Astrocyte of the spinal cord (primary cell): ENCODE data around the gene EHBP1.

Experiments used
- DNase-seq: peaks from one replicate; pipeline ENCODE4 v3.0.0; 2011; ENCODE audit warnings: low read depth, low spot score
- H3K4me3 ChIP-seq: 2 replicates; pipeline ENCODE4 v1.5.1; 2011; ENCODE audit warnings: low read depth, mild to moderate bottlenecking, low read length, moderate library complexity
- in situ Hi-C: cut with HindIII; loops from 2 replicates; pipeline ENCODE4 v1.10.0; 2017; ENCODE audit warnings: low sequenced_read_pairs
- TF ChIP-seq, protein P1 (sequence below): IDR thresholded peaks from 2 replicates; pipeline ENCODE4 v1.5.1; 2012; ENCODE audit warnings: low read depth, mild to moderate bottlenecking, low read length, inconsistent platforms

The EHBP1 gene

DNA sequence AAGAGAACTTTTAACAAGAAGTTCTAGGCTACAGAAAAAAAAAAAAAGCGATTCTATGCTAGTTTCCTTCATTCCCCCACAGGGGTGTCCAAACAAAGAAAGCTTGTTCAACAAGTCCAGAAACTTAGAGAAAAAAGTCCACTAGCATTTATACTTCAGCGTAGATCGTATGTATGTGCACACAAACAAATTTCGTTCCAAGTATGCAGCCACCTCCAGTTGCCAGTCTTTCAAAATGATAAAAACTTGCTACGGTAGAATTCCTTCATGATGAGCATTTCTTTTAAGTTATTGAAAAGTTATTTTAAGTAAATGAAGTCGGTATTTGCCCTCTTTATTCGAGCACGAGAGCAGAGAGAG lies 341.4 kb downstream of the EHBP1 start:
- DNase-seq, result no peak
- TF ChIP-seq, protein P1, sequence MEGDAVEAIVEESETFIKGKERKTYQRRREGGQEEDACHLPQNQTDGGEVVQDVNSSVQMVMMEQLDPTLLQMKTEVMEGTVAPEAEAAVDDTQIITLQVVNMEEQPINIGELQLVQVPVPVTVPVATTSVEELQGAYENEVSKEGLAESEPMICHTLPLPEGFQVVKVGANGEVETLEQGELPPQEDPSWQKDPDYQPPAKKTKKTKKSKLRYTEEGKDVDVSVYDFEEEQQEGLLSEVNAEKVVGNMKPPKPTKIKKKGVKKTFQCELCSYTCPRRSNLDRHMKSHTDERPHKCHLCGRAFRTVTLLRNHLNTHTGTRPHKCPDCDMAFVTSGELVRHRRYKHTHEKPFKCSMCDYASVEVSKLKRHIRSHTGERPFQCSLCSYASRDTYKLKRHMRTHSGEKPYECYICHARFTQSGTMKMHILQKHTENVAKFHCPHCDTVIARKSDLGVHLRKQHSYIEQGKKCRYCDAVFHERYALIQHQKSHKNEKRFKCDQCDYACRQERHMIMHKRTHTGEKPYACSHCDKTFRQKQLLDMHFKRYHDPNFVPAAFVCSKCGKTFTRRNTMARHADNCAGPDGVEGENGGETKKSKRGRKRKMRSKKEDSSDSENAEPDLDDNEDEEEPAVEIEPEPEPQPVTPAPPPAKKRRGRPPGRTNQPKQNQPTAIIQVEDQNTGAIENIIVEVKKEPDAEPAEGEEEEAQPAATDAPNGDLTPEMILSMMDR, result no peak
- in situ Hi-C loops, result no loop called here
- H3K4me3 ChIP-seq, result no peak overlapping the region

DNA sequence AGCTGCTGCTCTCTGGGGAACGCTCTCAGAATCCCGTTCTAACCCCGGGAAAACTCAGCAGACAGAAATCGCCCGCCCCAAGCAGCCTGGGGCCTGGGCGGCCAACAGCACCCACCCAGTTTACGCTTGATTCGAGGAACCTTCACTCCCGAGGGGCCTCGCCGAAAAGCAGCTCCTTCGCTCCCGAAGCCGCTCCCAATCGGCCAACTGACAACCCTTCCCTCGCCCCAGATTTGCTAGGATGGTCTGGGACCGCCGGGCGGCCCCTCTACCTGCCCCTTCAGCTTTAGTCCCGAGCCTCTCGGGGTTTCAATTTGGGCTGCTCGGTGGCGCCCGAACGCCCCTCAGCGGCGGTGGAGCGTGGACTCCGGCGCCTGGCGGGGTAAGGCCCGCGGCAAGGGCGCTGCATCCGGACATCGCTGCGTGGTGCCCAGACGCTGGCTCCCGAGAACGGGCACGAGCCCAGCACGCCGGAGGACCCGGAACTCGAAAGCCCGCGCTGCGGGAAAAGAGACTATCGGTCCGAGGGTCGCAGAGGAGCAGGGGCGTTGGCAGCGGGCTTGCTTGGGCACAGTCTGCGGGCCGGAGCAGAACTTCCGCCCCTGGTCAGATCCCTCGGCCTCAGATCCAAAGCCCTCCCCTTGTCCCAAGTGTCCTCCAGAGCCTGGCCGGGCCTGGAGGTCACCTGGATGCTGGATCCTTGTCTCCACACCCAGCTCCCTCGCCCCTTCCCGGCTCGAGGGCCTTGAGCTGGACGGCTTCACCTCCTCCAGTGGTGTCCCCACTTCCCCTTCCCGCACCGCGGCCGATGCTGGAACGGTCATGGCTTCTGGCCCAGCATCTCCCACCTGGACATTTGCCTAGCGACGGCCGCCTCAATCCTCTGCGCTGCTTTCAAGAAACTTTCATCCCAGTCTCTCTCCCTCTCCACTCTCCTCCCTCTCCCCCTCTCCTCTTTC lies 342.1 kb downstream of the EHBP1 start:
- TF ChIP-seq, protein P1, result no peak
- no peak for DNase-seq
- H3K4me3 ChIP-seq, result no peak overlapping the region
- in situ Hi-C loops, result no loop called here

DNA sequence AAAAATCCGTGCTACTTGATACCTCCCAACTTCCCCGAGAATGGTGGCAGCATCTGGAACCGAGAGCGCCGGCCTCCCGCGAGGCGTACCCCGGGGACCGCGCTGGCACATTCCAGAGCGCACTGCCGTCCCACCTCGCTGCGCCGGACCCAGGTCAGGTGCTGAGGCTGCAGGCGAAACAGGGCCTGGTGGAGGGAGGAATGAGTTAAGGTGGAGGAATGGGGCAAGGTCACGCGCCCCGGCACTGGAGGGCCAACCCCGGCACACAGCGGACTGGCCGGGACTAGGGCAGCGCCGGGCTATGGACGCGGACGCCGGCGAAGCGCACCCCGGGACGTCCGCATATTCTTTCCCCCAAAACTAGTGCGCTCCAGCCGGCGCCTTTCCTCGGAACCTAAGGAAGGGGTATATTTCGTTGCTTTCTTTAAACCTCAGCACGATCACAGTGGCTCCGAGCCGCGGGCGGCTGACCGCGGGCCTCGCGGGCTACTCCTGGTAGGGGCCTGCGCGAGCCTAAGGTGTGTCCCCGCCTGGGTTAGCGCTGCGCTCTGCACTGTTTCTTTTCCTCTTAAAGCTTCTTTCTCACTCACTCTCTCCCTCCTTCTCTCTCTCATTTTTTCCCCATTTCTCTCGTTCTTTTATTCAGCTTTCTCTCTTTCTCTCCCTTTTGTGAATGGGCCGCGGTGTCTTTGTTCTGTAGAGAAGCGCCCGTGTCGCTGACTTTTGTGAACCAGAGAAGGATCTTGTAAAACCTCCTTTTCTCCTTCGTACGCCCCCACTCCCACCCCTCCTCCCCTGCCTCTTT lies 343.1 kb downstream of the EHBP1 start:
- no peak overlapping the region for H3K4me3 ChIP-seq
- TF ChIP-seq, protein P1, result no peak
- in situ Hi-C loops, result no loop called here
- DNase-seq, result no peak

DNA sequence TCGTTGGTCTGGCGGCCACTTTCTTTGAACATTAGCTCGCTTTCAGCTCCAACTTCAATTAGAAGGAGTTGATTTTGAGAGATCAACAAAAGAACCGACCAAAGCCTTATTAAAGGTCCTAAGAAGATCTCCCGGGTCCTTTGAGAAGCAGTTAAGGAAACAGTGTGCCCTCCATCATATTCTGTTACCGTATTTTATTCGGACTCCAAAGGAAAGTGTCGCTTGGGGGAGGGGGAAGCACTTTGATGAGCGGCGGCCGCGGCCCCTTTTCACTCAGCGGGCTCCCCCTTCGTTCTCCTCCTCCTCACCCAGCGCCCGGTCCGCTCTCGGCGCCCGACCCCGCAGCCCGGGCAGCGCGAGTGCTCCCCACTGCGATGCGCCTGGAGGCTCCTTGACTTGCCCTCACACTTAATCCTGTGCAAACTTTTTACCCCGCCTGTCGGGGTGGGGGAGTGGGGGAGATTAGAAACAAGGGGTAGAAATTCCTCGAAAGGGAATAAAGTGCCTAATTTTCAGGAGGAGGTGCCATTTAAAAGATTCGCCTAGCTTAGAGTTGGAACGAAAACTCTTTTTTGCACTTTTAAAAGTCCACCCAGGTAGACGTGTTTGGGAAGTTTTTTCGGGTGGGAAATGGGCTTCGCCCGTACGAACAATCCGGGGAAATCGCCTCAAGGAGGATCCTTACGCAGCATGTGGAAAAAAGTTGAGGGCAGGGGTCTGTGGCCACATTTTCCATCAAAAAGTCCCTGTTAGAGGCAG lies 343.9 kb downstream of the EHBP1 start:
- TF ChIP-seq, protein P1, result no peak
- peak overlapping the region; percentile 0 for H3K4me3 ChIP-seq
- in situ Hi-C loops, result no loop called here
- no peak for DNase-seq

DNA sequence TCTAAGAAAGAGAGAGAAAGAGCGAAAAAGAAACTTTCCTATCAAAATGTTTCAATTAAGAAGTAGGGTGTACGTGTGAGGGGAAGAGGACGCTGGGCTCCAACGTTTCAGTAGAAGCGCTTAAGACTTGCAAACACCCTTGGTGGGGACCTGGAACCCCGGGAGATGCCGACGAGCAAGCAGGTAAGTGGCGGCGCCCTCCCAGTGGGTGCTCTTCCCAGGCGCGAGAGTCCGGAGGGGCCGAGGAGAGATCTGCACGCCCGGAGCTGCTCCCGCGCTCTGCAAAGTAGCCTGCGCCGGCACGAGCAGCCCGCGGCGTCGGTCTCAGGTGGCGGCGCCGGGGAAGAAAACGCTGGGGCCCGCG lies 344.4 kb downstream of the EHBP1 start:
- peak overlapping the region; percentile 0 for H3K4me3 ChIP-seq
- in situ Hi-C loops, result no loop called here
- peak; percentile 29 for DNase-seq
- TF ChIP-seq, protein P1, result no peak
